ENCODE data around the gene ACP5.
"Not testable (repeated sequence)": the region's sequence is repeated elsewhere in the genome, so short reads cannot be mapped to it uniquely, and the experiment has no call there.

Gene ACP5

DNA sequence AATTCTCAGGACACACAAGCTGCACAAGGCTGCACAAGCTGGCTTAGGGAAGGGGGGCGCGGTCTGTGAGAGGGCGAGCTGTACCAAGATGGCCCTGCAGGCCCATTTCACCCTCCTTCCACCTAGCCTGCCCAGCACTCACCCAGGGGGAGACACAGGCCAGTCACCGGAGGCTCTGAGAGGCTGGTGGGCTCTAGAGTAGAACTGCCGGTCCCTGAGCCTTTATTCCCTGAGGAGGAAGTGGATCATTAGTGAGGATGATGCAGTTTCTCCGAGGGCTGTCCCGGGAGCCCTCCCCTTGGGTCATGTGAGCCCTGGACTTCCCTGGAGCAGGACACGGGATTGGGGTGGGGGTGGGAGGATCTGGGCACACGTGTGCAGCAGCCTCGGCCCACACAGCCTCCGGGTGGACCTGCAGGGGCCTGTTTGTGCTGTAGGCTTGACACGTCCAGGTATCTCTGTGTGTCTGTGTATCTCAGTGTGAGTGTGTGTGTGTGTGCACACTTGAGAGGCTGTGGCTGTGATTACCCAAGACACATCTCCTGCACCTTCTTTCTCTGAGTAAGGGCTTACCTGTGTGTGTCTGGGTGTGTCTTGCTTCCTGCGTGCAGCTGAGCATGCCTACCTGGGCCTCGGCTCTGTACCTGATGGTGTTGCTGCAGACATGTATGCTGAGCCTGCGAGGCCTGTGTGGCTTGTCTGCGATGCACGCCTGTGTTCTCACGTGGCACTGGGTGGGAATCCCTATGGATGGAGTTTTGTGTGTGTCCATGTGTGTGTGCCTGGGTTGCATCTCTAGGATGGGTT, at the start of gene ACP5:
Gene ACP5 (minus strand): TSS at position 195 of the 807 bp plus-strand sequence. CDS start 328 bp downstream, outside the sequence.
- no peak for DNase-seq

DNA sequence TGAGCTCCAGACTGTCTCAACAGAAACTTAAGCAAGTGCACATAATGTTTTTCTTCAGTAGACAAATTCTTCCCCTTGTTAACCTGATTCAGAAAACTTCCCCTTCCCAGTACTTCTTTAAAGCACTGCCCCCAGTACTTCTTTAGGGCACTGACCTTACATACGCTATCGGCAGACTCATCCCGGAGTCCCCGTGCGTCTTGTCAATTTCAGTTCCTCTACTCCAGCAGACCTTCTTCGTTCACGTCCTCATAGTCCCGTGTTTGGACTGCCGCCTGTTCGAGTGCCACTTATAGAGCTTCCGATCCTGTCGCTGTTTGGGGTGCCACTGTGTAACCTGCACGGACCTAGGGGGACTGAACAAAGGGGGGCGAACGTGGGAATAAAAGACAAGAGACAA, 48.8 kb upstream of the ACP5 start:
- DNase-seq: no peak

DNA sequence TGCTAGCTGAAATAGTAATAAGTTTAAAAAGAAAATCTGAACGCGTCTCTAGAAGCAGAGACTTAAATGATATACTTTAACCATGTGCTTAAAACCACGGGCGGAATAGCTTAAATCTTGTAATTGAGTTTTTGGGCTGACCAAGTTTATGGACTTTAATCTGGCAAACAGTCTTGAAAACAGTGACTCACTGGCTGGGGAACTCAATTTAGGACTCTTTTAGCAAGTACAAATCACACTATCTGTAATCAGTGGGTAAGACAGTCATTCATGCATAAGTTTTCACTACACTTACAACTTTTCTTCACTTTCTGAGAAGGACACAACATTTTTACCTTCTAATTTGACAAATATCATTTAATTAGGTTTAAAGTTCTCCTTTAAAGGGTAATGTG, 46.6 kb upstream of the ACP5 start:
- no peak for DNase-seq

DNA sequence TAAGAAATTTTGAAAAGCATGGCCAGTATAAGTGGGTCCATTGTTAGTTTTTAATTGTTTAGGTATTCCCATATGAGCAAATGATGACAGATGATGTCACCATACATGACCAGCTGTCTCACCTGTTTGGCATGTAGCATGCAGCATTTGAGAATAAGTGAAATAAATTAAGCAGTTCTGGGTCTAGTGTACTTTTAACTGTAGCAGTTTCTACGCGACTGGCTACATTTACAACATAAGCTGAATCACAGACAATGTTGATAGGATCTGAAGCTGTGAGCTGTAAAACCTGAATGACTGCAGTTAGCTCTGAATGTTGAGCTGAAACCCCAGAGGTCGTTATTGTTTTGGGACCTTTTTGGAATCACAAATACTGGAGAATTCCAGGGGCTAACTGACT, 45.0 kb upstream of the ACP5 start:
- DNase-seq: not testable (repeated sequence)

DNA sequence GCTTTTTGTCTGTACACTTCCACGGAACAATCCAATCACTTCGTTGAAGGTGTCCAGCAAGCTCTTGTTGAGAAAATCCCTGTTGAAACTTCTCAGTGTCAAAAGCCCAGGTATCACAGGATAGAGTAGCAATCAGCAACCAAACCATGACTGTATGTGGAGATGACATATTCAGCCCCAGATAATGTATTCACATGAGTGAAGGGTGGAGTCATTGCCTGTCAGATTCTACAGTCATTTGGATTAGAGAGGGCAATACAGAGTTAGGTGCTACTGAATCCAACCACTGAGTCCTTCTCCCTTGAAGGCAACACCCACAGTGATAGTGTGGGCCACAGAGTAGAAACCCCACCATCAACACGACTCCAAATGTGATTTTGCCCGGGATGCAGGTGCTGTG, 43.1 kb upstream of the ACP5 start:
- DNase-seq: no peak

DNA sequence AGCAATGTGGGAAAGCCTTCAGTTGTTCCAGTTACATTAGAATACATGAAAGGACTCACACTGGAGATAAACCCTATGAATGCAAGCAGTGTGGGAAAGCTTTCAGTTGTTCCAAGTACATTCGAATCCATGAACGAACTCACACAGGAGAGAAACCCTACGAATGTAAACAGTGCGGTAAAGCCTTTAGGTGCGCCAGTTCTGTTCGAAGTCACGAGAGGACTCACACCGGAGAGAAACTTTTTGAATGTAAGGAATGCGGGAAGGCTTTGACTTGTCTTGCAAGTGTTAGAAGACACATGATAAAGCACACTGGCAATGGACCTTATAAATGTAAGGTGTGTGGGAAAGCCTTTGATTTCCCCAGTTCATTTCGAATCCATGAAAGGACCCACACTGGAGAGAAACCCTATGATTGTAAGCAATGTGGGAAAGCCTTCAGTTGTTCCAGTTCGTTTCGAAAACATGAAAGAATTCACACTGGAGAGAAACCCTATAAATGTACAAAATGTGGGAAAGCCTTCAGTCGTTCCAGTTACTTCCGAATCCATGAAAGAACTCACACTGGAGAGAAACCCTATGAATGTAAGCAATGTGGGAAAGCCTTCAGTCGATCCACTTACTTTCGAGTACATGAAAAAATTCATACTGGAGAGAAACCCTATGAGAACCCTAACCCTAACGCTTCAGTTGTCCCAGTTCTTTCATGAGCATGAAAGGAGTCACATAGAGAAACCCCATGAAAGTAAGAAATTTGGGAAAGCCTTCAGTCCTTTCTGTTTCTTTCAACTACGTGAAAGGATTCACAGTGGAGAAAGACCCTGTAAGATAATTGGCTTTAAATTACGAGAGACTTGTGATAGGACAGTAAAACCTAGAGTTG, 40.0 kb upstream of the ACP5 start:
- no peak for DNase-seq

DNA sequence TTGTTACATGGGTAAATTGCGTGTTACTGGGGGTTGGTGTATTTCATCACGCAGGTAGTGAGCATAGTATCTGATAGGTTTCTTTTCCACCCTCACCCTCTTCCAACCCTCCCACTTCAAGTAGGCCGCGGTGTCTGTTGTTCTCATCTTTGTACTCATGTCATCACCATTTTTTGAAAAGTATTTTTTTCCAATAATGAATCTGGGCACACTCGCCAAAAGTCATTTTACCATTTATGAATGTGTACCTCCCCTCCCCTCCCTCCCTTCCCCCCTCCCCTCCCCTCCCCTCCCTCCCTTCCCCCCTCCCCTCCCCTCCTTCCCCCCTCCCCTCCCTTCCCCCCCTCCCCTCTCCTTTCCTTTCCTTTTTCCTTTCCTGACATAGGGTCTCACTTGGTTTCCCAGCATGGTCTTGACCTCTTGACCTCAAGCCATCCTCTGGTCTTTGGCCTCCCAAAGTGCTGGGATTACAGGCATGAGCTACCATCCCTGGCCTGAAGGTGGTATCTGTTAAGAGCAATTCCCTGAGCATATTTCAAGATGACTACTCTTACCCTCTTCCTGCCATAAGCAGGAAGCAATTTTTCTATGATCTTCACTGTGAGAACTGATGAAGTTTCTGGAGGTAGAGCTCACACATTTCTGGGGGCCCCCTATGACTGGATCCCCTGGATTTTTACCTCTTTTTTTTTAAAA, 35.5 kb upstream of the ACP5 start:
- no peak for DNase-seq

DNA sequence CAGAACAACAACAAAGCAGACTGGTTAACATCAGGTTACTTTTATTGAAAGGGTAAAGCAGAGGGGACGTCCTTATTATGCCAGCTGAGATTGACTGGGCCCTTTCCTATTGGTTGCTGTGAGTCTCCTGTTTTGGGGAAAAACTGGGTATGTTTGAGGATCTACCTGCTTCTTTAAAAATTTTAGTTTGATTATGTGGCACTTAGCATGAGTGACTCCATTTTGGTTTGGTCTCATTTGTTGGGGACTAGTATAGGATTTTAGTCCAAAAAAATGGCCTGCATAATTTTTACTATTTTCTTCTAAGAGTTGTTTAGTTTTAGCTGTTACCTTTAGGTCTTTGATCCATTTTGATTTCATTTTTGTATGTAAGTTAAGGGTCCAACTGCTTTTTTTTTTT, 34.3 kb upstream of the ACP5 start:
- no peak for DNase-seq

DNA sequence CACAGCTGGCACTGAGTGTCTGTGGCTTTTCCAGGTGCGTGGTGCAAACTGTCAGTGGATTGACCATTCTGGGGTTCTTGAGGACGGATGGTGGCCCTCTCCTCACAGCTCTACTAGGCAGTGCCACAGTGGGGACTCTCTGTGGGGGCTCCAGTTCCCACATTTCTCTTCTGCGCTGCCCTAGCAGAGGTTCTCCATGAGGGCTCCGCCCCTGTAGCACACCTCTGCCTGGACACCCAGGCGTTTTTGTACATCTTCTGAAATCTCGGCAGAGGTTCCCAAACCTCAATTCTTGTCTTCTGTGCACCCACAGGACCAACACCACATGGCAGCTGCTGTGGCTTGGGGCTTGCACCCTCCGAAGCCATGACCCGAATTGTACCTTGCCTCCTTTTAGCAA, 29.0 kb upstream of the ACP5 start:
- no peak for DNase-seq

DNA sequence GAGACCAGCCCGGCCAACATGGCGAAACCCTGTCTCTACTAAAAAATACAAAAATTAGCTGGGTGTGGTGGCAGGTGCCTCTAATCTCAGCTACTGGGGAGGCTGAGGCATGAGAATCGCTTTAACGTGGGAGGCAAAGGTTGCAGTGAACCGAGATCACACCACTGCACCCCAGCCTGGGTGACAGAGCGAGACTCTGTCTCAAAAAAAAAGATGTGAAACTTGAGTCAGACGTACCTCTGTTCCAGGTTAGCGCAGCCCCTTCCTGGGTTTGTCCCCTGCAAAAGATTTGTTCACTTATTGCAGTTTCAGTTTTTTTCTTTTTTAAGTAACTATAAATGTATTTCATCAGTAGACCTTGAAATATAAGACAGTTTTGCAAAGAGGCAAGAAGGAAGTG, 22.3 kb upstream of the ACP5 start:
- DNase-seq: not testable (repeated sequence)

DNA sequence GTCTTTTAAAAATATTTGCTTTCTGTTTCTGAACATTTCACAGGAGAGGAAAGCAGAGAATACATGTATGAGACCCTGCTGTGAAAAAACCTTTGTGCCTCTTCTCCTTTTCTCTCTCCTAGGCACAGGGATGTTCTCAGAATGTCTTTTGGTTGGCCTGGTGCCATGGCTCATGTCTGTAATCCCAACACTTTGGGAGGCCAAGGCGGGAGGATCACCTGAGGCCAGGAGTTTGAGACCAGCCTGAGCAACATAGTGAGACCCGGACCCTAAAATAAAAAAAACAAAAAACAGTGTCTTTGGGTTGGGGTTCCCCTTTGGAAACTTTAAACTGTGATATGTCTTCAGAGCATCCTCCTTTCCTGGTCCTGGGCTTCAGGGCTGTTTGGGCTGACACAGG, 21.3 kb upstream of the ACP5 start:
- DNase-seq: no peak

DNA sequence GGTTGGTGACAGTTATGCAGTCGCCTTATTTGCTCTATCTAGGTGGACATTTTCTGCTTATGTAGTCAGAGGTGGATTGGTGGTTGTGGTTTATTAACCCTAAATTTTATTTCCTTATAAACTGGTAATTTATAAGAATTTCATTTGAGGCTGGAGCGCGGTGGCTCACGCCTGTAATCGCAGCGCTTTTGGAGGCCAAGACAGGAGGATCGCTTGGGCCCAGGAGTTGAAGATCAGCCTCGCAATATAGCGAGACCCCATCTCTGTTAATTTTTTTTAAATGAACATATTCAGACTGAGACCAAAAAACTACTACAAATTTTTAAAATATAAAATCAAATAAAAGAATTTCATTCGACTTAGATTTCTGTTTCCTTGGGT, 20.6 kb upstream of the ACP5 start:
- no peak for DNase-seq

DNA sequence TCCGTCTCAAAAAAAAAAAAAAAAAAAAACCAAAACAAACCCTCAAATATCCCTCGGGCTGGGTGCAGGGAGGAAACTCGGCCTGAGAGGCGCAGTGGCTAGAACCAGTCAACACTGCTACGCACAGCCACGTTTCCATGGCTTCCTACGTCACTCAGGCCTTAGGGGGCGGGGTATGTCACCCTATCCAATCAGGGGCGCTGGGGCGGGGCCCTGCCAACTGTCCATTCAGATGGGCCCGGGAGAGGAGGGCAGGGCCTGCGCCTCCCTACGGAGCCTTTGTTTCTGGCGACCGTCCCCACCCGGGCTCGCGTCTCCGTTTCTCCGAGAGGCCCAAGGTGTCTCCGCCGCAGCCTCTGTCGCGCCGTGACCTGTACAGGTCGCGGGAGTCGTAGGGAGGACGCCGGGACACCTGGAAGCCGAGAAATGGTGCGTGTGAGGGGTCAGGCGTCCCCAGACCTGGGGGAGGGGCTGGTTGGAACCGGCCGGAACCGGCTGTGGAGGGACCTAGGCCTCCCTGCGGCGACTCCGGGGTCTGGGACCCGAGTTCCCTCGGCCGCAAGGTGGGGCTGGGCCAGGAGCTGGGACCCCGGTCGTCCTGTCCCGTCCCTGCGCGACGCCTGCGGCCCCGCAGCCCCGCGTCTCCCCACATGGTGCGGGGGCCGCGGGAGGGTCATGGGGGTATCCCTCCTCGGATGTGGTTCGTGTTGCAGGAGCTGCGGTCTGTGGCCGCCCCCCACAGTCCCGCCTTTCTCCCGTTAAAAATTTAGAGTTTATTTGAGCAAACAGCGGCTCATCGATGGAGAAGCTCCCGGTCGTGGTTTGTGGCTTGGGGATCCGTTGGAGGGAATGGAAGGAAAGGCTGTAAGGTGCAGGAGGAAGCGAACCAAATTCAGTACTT, 20.0 kb upstream of the ACP5 start, which contains the start of gene ZNF627:
Gene ZNF627 (plus strand): TSS at position 282 of the 901 bp plus-strand sequence. CDS start 145 bp downstream, at position 427.
- peak; percentile 98 for DNase-seq

DNA sequence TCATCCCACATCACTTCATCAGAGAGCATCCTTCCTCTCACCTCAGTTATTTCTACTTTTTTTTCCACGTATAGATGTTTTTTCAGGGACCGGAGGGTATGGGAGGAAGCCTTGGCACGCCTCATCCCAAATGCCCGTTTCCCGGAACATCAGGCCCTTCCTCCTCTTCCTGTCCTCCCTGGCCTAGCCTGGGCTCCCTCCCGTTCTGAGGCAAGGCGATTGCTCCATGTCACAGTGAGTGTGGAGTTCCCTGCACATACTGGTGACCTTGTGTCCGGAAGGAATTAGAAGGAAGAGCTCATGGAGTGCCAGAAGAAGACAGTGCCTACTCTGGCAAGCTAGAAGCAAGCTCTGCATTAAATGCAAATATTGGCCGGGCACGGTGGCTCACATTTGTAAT, 18.7 kb upstream of the ACP5 start:
- no peak for DNase-seq

DNA sequence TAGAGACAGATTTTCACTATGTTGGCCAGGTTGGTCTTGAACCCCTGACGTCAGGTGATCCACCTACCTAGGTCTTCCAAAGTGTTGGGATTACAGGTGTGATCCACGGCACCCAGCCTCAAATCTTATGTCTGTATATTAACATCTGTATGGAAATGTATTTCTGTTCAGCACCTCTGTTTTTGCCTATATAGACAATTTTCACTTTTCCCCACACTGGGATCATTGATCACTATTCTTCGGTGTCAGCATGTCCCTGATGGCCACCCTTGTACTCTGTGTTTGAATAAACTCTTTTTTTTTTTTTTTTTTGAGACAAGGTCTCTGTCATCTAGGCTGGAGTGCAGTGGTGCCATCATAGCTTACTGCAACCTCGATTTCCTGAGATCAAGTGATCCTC, 16.6 kb upstream of the ACP5 start:
- DNase-seq: no peak

DNA sequence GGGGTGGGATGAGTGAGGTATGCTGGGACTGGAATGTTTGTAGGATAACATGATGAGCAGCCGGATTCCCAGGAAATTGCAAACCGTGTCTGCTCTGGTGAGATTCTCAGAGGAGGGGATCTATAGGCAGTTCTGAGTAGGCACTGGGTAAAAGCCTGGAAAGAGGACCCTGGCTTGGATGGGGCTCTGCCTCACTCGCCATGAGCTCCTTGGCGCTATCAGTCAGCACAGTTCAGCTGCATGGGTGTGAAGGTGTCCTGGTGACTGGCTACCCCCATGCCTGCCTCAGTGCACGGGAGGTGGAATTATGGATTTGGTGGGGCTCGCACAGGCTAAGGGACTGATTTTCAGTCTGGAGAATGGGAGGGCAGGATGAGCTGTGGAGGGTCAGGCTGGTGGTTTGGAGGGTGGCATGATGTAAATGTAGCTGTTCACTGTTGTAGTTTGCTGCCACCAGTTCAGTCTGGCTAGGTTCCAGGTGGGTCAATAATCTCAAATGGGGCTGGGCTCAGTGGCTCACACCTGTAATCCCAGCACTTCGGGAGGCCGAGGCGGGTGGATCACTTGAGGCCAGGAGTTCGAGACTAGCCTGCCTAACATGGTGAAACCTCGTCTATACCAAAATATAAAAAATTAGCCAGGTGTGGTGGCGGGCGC, 10.7 kb upstream of the ACP5 start:
- DNase-seq: no peak

DNA sequence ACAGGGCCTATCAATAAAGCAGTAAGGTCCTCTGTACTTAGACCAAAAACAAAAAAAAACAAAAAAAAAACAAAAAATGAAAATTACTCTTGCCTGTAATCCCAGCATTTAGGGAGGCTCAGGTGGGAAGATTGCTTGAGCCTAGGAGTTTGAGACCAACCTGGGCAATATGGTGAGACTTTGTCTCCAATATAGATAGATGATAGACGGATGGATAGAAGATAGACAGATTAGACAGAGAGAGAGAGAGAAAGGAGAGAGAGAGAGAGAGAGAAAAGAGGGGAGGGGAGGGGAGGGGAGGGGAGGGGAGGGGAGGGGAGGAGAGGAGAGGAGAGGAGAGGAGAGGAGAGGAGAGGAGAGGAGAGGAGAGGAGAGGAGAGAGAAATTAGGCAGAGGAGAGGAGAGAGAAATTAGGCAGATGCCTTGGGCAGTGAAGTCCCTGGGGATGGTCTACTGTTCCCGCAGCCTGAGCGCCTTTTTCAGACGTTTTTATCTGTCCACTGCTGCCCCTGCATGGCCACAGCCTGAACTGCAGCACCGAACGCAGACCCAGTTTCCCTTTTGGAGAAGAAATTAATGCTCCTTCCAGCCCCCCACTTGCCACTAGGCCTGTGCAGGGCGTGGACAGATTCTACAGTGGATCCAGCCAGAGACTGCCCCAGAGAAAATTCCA, 10.0 kb upstream of the ACP5 start:
- peak; percentile 82 for DNase-seq

DNA sequence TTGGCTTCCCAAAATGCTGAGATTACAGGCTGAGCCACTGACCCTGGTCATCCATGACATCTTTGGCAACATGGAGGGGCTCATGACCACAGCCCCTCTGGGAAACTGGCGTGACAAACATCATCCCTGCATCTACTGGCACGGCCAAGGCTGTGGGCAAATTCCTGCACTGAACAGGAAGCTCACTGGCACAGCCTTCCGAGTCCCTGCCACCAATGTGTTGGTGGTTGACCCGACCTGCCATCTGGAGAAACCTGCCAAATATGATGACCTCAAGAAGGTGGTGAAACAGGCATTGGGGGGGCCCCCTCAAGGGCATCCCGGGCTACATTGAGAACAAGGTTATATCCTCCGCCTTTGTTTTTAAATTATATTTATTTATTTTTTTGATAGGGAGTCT, 8.9 kb upstream of the ACP5 start:
- no peak for DNase-seq

DNA sequence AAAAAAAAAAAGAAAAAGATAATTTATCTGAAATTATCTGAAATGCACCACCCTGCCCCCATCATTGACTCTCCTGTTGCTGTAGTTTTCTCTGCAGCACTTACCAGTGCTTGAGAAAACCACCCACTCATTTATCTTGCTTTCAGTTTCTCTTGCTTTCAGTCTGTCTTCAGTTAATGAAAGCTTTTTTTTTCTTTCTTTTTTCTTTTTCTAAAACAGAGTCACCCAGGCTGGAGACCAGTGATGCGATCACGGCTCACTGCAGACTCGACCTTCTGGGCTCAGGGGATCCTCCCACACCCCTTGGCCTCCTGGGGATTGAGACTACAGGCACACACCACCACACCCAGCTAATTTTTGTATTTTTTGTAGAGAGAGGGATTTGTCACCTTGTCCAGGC, 4.3 kb upstream of the ACP5 start:
- peak; percentile 68 for DNase-seq

DNA sequence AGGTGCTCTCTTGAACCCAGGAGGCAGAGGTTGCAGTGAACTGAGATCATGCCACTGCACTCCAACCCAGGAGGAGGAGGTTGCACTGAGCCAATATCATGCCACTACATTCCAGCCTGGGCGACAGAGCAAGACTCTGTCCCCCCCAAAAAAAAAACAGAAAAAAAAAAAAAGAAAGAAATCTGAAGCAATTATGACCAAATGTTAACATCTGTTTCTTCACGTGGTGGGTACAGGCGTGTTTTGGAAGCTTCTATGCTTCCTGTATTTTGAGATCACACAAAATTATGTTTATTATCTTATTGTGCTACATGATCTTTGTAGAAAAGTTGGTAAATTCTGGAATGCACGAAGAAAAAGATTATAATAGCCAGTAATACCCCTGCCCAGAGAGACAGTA, 2.7 kb upstream of the ACP5 start:
- DNase-seq: no peak

All from activated CD4-positive, alpha-beta T cell treated with anti-CD3 and anti-CD28 coated beads, Interleukin-2, amount 50 U/mL, for 16 hours (primary cell).